GM11168 (cell line): ENCODE results near the gene PPP1R1A.

Experiments
- in situ Hi-C: fragments of 300-500 bp; cut with MboI; formaldehyde crosslinking; loops from one replicate; pipeline ENCODE4 v1.12.0; 2022; ENCODE audit warnings: low sequenced_read_pairs; ENCODE audit not compliant: unreplicated experiment

Gene PPP1R1A

GRCh38 chr12:54578778-54579177 lies 9.7 kb downstream of the PPP1R1A start:
- in situ Hi-C loops = no loop called here

GRCh38 chr12:54572881-54573280 lies 15.6 kb downstream of the PPP1R1A start:
- in situ Hi-C loops = no loop called here

GRCh38 chr12:54571193-54572188 lies 17.0 kb downstream of the PPP1R1A start:
- in situ Hi-C loops = no loop called here

- in situ Hi-C loops = no loop called here
These were observed 18.4 kb downstream of the PPP1R1A start for GRCh38 chr12:54569995-54570528.

GRCh38 chr12:54569072-54569471 lies 19.4 kb downstream of the PPP1R1A start:
- in situ Hi-C loops = no loop called here

- in situ Hi-C loops = no loop called here
These were observed 21.7 kb downstream of the PPP1R1A start for GRCh38 chr12:54566792-54567191.

GRCh38 chr12:54565986-54566544 lies 22.4 kb downstream of the PPP1R1A start:
- in situ Hi-C loops = no loop called here

GRCh38 chr12:54565310-54565985 lies 23.0 kb downstream of the PPP1R1A start:
- in situ Hi-C loops = no loop called here

GRCh38 chr12:54564768-54565167 lies 23.7 kb downstream of the PPP1R1A start:
- in situ Hi-C loops = no loop called here

GRCh38 chr12:54563787-54564186 lies 24.7 kb downstream of the PPP1R1A start:
- in situ Hi-C loops = no loop called here

- in situ Hi-C loops = no loop called here
These were observed 25.6 kb downstream of the PPP1R1A start for GRCh38 chr12:54562750-54563356.

GRCh38 chr12:54561164-54561563 lies 27.3 kb downstream of the PPP1R1A start:
- in situ Hi-C loops = no loop called here

- in situ Hi-C loops = no loop called here
These were observed 28.0 kb downstream of the PPP1R1A start for GRCh38 chr12:54560374-54560858.

GRCh38 chr12:54558759-54559158 lies 29.7 kb downstream of the PPP1R1A start:
- in situ Hi-C loops = no loop called here

GRCh38 chr12:54558311-54558710 lies 30.1 kb downstream of the PPP1R1A start:
- in situ Hi-C loops = no loop called here

- in situ Hi-C loops = no loop called here
These were observed 32.7 kb downstream of the PPP1R1A start for GRCh38 chr12:54555670-54556257.

GRCh38 chr12:54549774-54550451 lies 38.5 kb downstream of the PPP1R1A start:
- in situ Hi-C loops = no loop called here

- in situ Hi-C loops = no loop called here
These were observed 41.9 kb downstream of the PPP1R1A start for GRCh38 chr12:54546511-54546910.

- in situ Hi-C loops = no loop called here
These were observed 43.7 kb downstream of the PPP1R1A start for GRCh38 chr12:54544743-54545142.
